HepG2 (cell line): ENCODE results near the gene FAM163B. TPM values are rescaled to one million over a fixed set of nuclear protein-coding genes. Genes with fewer than 3 reads are reported as not detected.
A peak's percentile ranks its signal among the peaks of the same experiment; 100 is the strongest.

Experiments used
- ASH2L ChIP-seq: fragments of 300-600, 200-600 bp; sonication (generic); IDR thresholded peaks from 2 replicates; pipeline ENCODE4 v1.7.0; 2017; ENCODE audit warnings: low read depth, mild to moderate bottlenecking, moderate library complexity, mixed read lengths, low read length; ENCODE audit not compliant: insufficient read length
- BHLHE40 ChIP-seq: IDR thresholded peaks from 2 replicates; pipeline ENCODE4 v1.6.1; 2011; ENCODE audit warnings: low read length, improper control_type of control experiment
- GTF3A ChIP-seq: sonication (generic); formaldehyde crosslinking; conservative IDR thresholded peaks from 2 replicates; pipeline ENCODE4 v1.4.0; 2020; ENCODE audit warnings: mild to moderate bottlenecking, missing genetic modification reagents
- HOXA9 ChIP-seq: sonication (generic); formaldehyde crosslinking; IDR thresholded peaks from 2 replicates; pipeline ENCODE4 v1.8.1; 2022; ENCODE audit warnings: missing genetic modification reagents, mild to moderate bottlenecking, moderate library complexity, borderline replicate concordance
- MIXL1 ChIP-seq: IDR thresholded peaks from 2 replicates; pipeline ENCODE4 v1.6.1; 2016
- NR2C2 ChIP-seq: sonication (generic); formaldehyde crosslinking; IDR thresholded peaks from 2 replicates; pipeline ENCODE4 v1.4.0; 2020; ENCODE audit warnings: missing genetic modification reagents, mild to moderate bottlenecking, moderate library complexity, borderline replicate concordance
- SNAPC4 ChIP-seq: sonication (generic); formaldehyde crosslinking; IDR thresholded peaks from 2 replicates; pipeline ENCODE4 v1.4.0; 2020; ENCODE audit warnings: mild to moderate bottlenecking, missing genetic modification reagents
- SYNCRIP ChIP-seq: fragments of 200-400 bp; formaldehyde crosslinking; IDR thresholded peaks from 2 replicates; pipeline ENCODE4 v1.6.1; 2018; ENCODE audit warnings: mild to moderate bottlenecking, low read depth, low read length; ENCODE audit not compliant: insufficient read depth
- TOE1 ChIP-seq: sonication (generic); formaldehyde crosslinking; IDR thresholded peaks from 2 replicates; pipeline ENCODE4 v1.4.0; 2020; ENCODE audit warnings: mild to moderate bottlenecking, missing genetic modification reagents
- USF2 ChIP-seq, 2 experiments: sonication (generic) in 1 of 2; formaldehyde crosslinking in 1 of 2; IDR thresholded peaks; 2 replicates each; pipeline versions ENCODE4 v1.5.1 to v1.6.1; 2011 to 2020; ENCODE audit warnings: borderline replicate concordance in 1 of 2, low read depth in 1 of 2, low read length in 1 of 2, mild to moderate bottlenecking in 1 of 2, missing genetic modification reagents in 1 of 2, moderate library complexity in 1 of 2
- ZBTB44 ChIP-seq: sonication (generic); formaldehyde crosslinking; IDR thresholded peaks from 2 replicates; pipeline ENCODE4 v1.4.0; 2020; ENCODE audit warnings: missing genetic modification reagents
- ZNF251 ChIP-seq: sonication (generic); formaldehyde crosslinking; IDR thresholded peaks from 2 replicates; pipeline ENCODE4 v1.9.0; 2021; ENCODE audit warnings: mild to moderate bottlenecking, missing genetic modification reagents
- ZNF614 ChIP-seq: IDR thresholded peaks from 2 replicates; pipeline ENCODE4 v1.6.1; 2018; ENCODE audit warnings: missing biosample characterization, missing genetic modification reagents, inconsistent platforms, borderline replicate concordance
- ZNF768 ChIP-seq: sonication (generic); formaldehyde crosslinking; IDR thresholded peaks from 2 replicates; pipeline ENCODE4 v1.4.0; 2020; ENCODE audit warnings: missing genetic modification reagents
- ZNF781 ChIP-seq: sonication (generic); formaldehyde crosslinking; IDR thresholded peaks from 2 replicates; pipeline ENCODE4 v1.5.1; 2020; ENCODE audit warnings: borderline replicate concordance, mild to moderate bottlenecking, missing genetic modification reagents; ENCODE audit errors: not compliant biosample characterization
- ZSCAN22 ChIP-seq: sonication (generic); formaldehyde crosslinking; IDR thresholded peaks from 2 replicates; pipeline ENCODE4 v1.4.0; 2020; ENCODE audit warnings: mild to moderate bottlenecking, missing genetic modification reagents
- polyA plus RNA-seq, 8 experiments: library from polyadenylated mRNA; depleted of rRNA in 3 of 8; stranded (reverse) in 7 of 8; unstranded in 1 of 8; fragments of >200 nt; fragmentation: Illumina TruSeq in 4 of 8; extraction: Trizol in 4 of 8; gene quantifications; 2 replicates each; pipeline versions ENCODE4 v1.2.1 to v1.2.3, GENCODE V29; 2011 to 2016; ENCODE audit warnings: low read depth in 4 of 8, missing spikeins in 1 of 8, mixed read lengths in 1 of 8; ENCODE audit not compliant: insufficient read depth in 1 of 8
- total RNA-seq, 5 experiments: library from RNA; depleted of rRNA; stranded (reverse); fragments of >200 nt; fragmentation: Illumina TruSeq; extraction: Trizol; gene quantifications; 2 replicates each; pipeline ENCODE4 v1.2.3, GENCODE V29; 2016; ENCODE audit warnings: low read depth in 1 of 5
- TF ChIP-seq, protein P1 (sequence below): sonication (generic); formaldehyde crosslinking; IDR thresholded peaks from 2 replicates; pipeline ENCODE4 v1.5.0; 2020; ENCODE audit warnings: mild to moderate bottlenecking, missing genetic modification reagents

The FAM163B gene
- total and polyA plus RNA-seq, 2 of the 13 experiments (the other 11 are each of a cell fraction or from before 2014, with no cell fraction given) = not detected

GRCh38 chr9:133609311-133610098, at the start of gene FAM163B (continued):
- no peak for TF ChIP-seq ASH2L
- 0 out of 2 replicates have a peak, but pooled peaks have one; percentile 63 for TF ChIP-seq ZBTB44 (CRISPR knock-in tag)
- TF ChIP-seq USF2 (IDR thresholded peaks at IDR 0.05; ENCODE audit: low read depth, low read length) = no peak
- no peak for TF ChIP-seq USF2 (CRISPR knock-in tag; IDR thresholded peaks at IDR 0.05; ENCODE audit: borderline replicate concordance)
- no peak for TF ChIP-seq GTF3A (CRISPR knock-in tag)
- TF ChIP-seq MIXL1 (CRISPR knock-in tag) = no peak
- no peak for TF ChIP-seq SNAPC4 (CRISPR knock-in tag)
- peak; percentile 18; the same call in 1 of the 2 replicates for TF ChIP-seq ZNF768
- TF ChIP-seq NR2C2 (CRISPR knock-in tag) = no peak
- TF ChIP-seq ZNF781 (CRISPR knock-in tag) = no peak
- no peak for TF ChIP-seq ZNF614
- no peak for TF ChIP-seq TOE1 (CRISPR knock-in tag)
- TF ChIP-seq, protein P1, sequence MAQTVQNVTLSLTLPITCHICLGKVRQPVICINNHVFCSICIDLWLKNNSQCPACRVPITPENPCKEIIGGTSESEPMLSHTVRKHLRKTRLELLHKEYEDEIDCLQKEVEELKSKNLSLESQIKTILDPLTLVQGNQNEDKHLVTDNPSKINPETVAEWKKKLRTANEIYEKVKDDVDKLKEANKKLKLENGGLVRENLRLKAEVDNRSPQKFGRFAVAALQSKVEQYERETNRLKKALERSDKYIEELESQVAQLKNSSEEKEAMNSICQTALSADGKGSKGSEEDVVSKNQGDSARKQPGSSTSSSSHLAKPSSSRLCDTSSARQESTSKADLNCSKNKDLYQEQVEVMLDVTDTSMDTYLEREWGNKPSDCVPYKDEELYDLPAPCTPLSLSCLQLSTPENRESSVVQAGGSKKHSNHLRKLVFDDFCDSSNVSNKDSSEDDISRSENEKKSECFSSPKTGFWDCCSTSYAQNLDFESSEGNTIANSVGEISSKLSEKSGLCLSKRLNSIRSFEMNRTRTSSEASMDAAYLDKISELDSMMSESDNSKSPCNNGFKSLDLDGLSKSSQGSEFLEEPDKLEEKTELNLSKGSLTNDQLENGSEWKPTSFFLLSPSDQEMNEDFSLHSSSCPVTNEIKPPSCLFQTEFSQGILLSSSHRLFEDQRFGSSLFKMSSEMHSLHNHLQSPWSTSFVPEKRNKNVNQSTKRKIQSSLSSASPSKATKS = no peak
- no peak for TF ChIP-seq ZNF251 (CRISPR knock-in tag)
- TF ChIP-seq HOXA9 (CRISPR knock-in tag) = no peak
- TF ChIP-seq BHLHE40 = no peak
- no peak for TF ChIP-seq ZSCAN22 (CRISPR knock-in tag)
- no peak for TF ChIP-seq SYNCRIP
